Keratinocyte (primary cell): Measurements from ENCODE around the gene MRPS18A.

ENCODE experiments used
- EZH2 ChIP-seq: IDR thresholded peaks from one replicate; pipeline ENCODE4 v1.6.1; 2012; ENCODE audit warnings: inconsistent platforms, mild to moderate bottlenecking, low read length, moderate library complexity
- TF ChIP-seq, protein P1 (sequence below), 3 experiments: IDR thresholded peaks in 1 of 3; conservative IDR thresholded peaks in 1 of 3; optimal IDR thresholded peaks in 1 of 3; 2 replicates in 2 of 3; 3 replicates in 1 of 3; pipeline versions ENCODE3 to v1.5.1; 2011; ENCODE audit warnings: low read length in 3 of 3, mild to moderate bottlenecking in 3 of 3, moderate library complexity in 2 of 3, control low read depth in 1 of 3, inconsistent platforms in 1 of 3; ENCODE audit not compliant: insufficient read depth in 2 of 3; ENCODE audit errors: extremely low read depth in 1 of 3

- TF ChIP-seq, protein P1, sequence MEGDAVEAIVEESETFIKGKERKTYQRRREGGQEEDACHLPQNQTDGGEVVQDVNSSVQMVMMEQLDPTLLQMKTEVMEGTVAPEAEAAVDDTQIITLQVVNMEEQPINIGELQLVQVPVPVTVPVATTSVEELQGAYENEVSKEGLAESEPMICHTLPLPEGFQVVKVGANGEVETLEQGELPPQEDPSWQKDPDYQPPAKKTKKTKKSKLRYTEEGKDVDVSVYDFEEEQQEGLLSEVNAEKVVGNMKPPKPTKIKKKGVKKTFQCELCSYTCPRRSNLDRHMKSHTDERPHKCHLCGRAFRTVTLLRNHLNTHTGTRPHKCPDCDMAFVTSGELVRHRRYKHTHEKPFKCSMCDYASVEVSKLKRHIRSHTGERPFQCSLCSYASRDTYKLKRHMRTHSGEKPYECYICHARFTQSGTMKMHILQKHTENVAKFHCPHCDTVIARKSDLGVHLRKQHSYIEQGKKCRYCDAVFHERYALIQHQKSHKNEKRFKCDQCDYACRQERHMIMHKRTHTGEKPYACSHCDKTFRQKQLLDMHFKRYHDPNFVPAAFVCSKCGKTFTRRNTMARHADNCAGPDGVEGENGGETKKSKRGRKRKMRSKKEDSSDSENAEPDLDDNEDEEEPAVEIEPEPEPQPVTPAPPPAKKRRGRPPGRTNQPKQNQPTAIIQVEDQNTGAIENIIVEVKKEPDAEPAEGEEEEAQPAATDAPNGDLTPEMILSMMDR (optimal IDR thresholded peaks at IDR 0.05 in 1 of 3, IDR thresholded peaks at IDR 0.05 in 1 of 3, conservative IDR thresholded peaks at IDR 0.05 in 1 of 3; ENCODE audit: extremely low read depth in 1 of 3, insufficient read depth in 2 of 3, low read length in 3 of 3) = no peak
- TF ChIP-seq EZH2 = no peak
Measured at GRCh38 chr6:43634702-43635303, 52.8 kb downstream of the MRPS18A start.
